ENCODE data around the gene PAQR8.
A peak's percentile ranks its signal among the peaks of the same experiment; 100 is the strongest.

PAQR8 gene, protein sequence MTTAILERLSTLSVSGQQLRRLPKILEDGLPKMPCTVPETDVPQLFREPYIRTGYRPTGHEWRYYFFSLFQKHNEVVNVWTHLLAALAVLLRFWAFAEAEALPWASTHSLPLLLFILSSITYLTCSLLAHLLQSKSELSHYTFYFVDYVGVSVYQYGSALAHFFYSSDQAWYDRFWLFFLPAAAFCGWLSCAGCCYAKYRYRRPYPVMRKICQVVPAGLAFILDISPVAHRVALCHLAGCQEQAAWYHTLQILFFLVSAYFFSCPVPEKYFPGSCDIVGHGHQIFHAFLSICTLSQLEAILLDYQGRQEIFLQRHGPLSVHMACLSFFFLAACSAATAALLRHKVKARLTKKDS

DNA sequence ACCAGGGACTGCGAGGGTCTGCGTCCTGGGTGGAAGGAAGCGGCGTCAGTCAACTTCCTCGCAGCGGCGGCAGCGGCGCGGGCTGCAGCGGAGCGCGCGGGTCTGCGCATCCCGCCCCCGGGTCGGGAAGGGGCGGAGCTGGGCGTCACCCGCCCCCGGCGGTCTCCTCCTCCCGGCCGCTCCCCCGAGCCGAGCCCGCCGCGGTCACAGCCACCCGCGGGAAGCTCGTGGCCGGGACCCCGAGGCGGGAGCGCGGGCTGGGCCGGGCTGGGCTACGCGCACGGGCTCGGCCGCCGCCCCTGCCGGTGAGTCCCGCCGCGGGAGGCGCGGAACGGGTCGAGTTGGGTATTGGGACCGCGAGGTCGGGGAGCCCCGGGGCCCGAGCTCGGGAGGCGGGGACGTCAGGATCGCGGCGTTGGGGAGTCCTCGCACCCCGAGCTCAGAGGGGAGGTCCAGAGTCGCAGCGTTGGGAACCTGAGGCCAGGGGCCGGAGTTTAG is at the start of gene PAQR8:
TSS of gene PAQR8 (plus strand) at position 207 of the 498 bp plus-strand sequence. CDS start 41,063 bp downstream, outside the sequence.
- peak; percentile 46 for DNase-seq (ENCODE audit: low read depth, low spot score)

DNA sequence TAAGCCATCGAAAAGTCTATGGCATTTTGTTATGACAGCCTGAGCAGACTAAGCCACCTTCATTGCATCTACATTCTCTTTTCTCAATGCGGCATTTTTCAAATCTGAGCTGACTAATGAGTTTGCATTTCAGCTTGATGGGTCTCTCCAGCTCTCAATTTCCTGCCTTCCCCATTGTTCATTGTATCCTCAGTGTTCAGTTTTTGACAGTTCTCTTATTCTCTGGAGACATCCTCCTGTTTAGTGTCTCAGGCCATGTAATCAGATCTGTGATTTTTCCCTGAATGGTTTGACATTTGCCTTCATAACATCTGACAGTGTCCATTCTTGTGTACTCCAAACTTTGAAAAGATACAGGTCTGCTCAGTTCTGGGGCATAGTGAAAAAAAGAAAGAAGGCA is 49.5 kb upstream of the PAQR8 start:
- DNase-seq (ENCODE audit: low read depth, low spot score) = no peak

DNA sequence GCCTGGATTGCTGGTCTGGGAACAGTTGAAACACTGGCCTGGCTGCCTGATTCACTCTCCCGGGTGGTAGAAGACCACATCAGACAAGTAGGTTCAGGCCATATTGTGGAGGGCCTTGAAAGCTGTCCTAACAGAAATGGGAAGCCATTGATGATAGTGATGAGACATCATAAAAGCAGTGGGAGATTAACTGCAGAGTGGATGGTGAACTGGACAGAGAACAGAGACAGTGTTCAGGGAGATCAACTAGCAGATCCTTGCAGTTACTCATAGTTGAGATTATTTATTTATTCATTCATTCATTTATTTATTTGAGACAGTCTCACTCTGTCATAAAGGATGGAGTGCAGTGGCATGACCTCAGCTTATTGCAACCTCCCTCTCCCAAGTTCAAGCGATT is 47.2 kb upstream of the PAQR8 start:
- DNase-seq (ENCODE audit: low read depth, low spot score) = no peak

DNA sequence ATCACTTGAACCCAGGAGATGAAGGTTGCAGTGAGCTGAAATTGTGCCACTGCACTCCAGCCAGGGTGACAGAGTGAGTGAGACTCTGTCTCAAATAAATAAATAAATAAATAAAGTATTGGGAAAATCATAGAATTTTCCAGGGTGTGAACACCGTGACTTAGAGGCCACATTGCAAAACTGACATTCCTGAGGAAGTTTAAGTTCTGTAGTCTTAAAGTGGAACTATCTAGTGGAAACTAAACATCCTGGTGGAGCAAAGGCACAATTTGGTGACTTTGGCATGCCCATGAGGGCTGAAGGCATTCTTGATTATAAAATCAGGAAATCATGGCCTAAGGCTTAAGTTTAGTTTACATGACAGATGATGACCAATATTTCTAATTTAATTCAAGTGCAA is 44.7 kb upstream of the PAQR8 start:
- no peak for DNase-seq (ENCODE audit: low read depth, low spot score)

DNA sequence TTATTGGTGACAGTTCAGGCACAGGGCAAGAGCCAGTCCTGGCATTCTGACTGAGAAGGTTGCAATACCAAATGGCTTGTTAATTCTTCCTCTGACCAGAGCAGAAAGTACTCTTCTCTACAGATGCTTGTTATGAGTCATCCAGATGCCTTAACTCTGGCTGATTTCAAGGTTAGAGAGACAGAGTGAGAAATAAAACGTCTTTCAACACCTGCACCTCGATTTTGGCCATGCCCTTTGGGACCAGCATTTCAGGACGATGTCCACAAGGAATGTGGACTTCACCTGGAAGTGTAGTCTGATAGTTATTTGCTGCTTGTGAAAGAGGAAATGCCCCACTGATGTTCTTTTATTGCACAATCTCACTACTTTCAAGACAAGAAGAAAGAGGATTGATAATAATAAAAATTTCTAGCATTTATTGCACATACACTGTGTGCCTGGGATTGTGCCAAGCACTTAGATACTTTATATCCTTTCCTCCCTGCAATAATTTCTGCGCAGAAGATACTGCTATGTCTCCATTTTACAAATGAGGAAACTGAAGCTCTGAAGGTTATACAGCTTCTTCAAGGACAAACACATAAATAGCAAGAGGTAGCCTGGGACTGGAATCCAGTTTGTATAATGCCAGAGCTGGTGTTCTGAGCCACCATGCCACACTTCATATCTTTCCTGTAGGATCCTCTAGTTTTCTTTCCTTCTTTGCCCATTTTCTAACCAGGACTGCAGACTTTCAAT is 43.9 kb upstream of the PAQR8 start:
- DNase-seq (ENCODE audit: low read depth, low spot score) = no peak

DNA sequence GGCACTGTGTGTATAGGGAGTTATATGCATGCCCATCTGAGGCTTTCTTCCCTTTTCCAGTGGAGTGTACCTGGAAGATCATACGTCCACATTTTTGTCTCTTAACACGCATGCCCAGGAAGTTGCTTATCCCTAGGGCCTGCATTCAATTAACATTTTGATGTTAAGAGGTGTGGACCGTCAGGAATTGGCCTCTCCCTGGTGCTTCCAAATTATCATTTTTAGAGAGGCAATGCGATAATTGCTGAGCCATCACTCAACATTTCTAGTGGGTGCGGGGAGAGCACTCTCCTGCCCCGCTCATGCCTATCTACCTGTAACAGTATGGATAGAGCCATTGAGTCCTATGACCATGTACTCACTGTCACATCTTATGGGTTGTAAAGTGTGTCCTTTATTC is 37.8 kb upstream of the PAQR8 start:
- no peak for DNase-seq (ENCODE audit: low read depth, low spot score)

DNA sequence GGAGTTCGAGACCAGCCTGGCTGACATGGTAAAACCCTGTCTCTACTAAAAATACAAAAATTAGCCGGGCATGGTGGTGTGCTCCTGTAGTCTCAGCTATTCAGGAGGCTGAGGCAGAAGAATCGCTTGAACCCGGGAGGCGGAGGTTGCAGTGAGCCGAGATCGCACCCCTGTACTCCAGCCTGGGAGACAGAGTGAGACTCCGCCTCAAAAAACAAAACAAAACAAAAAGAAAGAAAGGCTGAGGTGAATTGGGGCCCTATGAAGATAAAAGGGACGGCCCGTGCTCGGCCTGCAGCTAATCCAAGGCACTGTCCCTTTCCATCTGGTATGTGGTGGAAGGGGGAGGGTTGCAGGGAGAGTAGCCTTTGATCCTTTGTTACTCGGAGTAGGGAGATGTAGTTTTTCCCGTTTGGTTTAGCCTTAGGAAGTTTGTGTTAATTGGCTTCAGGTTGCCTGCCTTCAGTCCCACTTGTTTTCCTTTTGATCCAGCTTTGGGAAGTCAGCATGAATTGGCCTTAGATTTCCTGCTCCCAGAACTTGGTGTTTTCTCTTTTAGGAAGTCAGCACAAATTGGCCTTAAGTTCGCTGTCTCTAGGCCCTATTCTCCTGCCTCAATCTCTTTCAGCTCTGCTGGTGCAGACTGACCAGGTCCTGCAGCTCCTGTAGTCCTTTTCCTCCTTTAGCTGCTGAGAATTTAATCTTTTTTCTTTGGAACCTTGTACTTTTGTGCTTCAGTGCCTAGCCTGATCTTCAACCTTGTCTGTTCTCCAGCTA is 36.1 kb upstream of the PAQR8 start:
- no peak for DNase-seq (ENCODE audit: low read depth, low spot score)

DNA sequence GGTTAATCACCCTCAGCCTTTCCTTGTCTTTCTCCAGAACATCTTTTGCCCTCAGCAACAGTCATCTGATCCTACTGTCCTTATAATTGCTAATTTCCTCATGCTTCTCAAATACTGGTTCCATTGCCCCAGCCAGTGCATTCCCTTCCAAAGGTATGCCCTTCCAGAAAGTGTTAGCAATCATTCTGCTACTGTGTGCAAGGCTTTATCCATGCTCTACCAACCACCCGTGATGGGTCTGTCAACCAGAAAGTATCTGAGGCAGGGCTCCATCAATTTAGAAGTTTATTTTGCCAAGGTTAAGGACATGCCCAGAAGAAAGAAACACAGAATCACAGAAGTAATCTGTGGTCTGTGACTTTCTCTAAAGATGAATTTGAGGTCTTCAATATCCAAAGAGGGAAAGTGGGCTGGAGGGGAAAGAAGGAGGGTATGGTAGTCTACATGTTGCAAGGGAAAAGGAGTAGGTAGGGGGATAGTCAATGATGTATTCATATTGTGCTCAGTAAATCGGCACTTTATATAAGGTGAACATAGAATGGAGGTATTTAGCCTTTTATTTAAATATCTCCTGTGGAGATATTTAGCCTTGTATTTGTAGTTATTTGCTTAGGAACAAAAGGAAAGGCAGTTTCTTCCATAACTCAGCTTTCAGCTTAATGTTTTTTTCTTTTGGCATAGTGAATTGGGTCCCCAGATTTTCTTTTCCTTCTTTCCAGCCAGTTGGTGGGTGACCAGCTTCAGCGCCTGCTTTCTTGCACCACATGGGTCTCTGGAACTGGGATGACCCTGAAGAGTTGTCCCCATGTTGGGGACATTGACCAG is 35.2 kb upstream of the PAQR8 start:
- DNase-seq (ENCODE audit: low read depth, low spot score) = no peak

DNA sequence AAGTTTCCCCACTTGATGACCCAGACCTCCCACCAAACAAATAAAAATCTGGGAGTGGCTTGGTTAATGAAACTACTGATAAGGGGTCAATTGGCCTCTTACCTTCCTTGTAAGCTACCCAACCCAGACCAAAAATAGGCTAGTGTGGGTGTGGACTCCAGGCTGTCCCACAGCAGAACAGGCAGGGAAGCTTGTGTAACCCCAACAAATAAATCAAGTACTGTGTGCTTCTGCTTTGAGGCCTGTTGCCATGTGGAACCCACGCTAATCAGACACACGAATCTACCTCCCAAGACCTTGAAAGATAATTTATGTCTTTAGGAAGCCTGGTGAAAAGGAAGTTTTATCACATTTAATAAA is 33.7 kb upstream of the PAQR8 start:
- no peak for DNase-seq (ENCODE audit: low read depth, low spot score)

DNA sequence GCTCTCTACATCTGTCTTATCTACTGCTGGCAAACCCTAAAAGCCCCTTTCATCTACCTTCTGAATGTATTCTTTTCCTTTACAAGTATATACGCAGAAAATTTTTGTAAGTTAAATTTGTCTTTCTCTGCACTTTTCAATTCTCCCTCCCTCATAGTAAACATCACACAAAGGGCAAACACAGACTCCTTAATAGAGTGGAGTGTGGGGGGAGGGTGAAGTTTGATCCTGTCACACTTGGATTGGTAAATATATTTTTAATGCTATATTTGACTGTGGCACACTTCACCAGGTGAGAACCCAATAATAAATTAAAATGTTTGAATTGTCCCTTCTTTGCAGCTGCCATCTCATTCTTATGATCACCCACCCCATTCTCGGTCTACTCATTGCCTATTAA is 33.2 kb upstream of the PAQR8 start:
- DNase-seq (ENCODE audit: low read depth, low spot score) = no peak

DNA sequence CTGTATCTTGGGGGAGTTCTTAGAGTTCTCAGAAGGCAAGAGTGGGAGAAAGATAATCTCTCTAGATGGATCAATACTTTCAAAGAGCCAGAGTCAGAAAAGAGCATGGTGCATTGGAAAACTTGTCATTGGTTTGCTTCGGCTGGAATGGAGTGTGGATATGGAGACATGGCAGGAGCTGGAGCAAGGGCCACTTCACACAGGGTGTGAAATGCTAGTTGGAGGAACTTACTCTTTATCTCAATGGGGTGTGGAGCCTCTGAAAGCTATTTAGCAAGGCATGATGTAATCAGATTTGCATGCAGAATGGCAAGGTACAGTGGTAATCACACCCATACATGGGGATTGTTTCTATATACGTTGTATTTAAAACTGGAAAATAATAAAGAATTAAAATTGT is 31.5 kb upstream of the PAQR8 start:
- DNase-seq (ENCODE audit: low read depth, low spot score) = no peak

DNA sequence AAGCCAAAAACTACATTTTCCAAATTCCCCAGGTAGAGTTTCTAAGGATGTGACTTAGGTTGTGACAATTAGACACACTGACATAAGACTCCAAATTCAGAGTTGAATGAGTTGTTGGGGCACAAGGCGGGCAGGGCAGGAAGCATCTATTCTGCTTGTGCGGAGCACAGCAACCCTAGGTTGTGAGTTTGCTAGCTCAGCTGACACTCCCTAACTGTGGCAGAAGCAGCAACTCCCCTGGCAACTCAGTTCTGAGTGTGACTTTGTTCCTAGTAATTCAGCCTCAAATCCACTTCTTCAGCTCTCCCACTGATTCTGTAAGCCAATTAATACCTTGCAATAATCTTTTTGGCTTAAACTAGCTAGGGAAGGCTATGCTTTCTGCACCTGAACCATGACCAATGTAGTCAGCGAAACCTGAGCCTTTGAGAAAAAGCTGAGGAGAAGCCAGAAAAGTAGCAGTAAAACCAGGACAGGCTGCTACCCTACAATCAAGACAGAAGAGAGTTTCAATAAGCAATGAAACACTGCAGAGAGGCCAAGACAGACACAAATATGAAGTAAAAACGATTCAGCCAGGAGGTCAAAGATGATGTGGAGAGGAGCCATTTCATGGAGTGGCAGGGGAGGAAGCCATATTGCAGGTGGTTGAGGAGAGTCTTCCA is 30.0 kb upstream of the PAQR8 start:
- no peak for DNase-seq (ENCODE audit: low read depth, low spot score)

DNA sequence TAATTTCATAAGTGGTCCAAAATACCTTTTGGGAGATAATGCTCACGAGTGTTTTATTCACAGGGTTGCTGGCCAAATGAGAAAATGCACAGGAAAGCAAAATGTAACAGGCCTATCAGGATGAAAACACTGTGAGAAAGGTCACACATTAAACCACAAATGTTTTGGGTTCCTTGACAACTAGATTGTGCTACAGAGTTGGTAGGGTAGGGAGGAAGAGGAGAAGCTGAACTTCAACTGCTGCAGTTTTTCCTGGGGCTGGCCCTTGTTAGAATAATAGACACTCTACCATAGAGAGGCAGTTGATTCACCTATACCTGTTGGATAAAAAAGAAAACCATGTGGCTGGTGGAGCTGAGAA is 28.1 kb upstream of the PAQR8 start:
- DNase-seq (ENCODE audit: low read depth, low spot score) = no peak

DNA sequence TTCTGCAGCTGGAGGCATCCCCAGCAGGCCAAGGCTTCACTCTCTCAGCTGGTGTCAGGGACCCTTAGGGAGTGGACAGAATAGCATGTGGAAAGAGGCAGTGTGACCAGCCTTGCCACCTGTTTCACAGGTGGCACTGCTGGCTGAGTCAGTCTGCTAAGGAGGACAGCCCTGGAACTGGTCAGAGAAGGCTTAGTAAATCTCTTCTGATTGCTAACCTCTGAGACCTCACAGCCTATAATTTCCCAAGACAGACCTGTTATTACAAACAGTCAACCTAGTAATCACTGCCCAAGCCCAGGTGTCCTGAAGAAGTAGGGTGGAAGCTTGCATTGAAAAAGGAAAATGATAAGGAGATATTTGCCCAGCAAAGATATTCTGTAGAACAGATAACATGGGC is 26.4 kb upstream of the PAQR8 start:
- DNase-seq (ENCODE audit: low read depth, low spot score) = no peak

DNA sequence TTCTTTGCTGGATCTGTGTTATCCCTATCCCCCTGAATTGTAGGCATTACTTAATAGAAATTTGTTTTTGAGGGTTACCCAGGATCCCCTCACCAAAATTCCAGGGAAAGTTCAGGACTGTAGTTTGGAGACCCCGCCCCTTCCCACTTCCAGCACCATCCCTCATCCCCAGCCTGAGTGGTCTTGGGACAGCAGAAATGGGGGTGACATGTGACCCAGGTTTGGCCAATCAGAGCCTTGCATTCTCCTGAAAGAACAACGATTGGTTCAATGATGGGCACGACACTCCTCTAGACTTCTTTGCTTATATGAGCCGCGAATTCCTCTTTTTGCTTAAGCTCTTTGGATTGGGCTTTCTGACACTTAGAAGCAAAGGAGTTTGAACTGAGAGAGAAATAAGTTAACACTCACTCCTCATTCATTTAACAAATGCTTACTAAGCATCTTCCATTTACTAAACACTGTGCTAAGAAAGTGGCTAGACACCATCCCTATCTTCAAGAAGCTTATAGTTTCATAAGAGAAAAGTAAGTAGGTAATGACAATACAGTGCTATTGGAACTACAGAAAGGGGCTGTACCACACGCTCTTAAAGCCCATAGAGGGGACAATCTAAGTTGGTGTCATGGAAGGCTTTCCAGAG is 24.9 kb upstream of the PAQR8 start:
- DNase-seq (ENCODE audit: low read depth, low spot score) = no peak

DNA sequence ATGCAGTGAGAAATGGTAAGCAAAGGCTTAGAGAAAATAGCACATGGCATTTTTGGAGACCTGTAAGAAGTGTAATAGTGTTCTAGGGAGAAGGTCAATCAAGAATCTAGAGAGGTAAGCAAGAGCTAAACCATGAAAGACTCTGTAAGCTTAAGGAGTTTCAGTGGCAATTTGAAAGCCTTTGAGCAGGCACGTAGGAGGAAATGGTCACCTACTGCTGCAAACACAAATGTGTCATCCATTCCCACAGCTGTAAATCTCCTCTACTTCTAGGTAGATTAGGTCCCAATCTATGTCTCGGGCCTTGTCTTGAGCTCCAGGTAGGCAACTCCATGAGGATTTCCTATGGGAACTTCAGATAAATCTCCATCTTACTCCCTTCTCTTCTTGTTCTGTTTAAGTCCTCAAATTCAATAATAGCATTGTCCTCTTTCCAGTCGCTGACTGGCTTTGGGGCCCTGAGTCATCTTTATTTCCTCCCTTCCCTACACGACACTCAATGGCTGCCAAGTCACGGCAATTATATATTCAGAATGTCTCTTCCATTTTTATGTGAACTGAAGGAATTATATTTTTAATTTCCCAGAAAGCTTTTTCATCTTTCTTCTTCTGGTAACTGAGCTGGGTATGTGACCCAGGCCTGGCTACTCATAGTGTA is 24.2 kb upstream of the PAQR8 start:
- DNase-seq (ENCODE audit: low read depth, low spot score) = no peak

DNA sequence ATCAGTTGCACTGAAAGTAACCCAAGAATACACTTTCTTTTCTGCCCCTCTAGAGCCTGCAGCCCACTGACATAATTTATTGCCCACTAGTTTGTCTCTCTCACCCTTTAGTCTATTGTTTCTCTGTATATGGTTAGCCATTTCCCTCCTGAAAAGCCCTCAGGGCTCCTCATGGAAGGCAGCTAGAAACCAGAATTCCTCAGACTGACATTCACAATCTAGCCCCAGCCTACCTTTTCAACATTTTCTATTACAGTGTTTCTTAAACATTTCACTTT is 21.4 kb upstream of the PAQR8 start:
- no peak for DNase-seq (ENCODE audit: low read depth, low spot score)

DNA sequence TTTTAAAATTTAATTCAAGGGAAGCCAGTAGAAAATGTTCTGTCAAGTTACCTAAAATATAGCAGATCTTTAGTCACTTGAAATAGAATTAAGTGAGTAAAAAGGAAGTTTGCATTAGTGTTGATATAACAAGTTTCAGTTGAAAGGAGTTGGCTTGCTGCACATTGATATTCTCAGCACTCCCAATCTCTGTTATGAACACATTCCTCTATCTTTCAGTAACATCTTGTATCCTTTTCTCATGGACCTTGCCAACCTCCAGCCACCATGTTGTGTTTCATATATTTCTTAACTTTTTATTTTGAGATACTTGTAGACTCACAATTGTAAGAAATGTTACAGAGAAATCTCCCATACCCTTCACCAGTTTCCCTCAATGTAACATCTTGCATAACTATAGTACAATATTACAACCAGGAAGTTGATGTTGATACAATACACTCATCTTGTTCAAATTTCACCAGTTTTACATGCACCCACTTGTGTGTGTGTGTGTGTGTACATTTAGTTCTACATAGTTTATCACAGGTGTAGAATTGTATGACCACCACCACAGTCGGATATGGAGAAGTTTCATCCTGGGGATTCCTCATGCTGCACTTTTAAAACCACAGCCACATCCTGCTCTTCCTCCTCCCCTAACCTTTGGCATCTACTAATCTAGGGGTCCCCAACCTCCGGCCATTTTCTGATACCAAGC is 20.2 kb upstream of the PAQR8 start:
- no peak for DNase-seq (ENCODE audit: low read depth, low spot score)

DNA sequence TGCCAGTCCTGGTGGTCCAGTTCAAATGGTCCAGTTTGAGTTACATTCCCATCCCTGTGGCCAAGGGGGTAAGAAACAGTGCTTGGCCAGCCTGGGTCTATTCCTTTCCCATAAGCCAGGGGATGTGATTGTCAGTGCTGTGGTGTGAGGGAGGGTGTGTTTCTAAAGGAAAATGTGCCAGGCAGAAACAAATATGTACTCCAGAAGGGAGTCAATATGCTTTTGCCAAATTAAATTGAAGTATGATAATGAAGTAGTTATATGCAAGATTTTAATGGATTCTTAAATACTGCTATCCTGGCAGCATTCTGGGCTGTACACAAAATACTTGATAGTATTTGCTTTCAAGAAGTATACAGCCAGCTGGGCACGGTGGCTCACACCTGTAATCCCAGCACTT is 16.6 kb upstream of the PAQR8 start:
- no peak for DNase-seq (ENCODE audit: low read depth, low spot score)

DNA sequence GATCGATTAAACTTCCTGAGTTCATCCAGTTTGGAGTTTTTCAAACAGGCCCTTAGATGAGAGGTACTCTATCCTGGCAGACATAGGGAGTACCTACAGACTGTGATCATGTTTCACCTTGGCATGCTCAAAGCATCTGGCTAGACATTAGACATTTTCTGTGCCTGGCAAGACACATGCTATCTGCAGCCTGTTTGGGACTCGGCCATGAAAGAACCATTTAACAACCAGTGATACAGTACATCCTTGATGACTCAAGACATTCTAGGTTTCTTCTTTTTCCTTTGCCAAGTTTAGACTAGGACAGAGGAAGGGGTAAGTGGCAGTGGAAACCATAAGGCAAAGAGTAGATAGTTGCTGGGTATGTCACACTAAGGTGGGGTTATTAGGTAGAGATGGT is 15.4 kb upstream of the PAQR8 start:
- no peak for DNase-seq (ENCODE audit: low read depth, low spot score)

All from activated CD4-positive, CD25-positive, alpha-beta regulatory T cell treated with anti-CD3 and anti-CD28 coated beads, Interleukin-2, amount 50 U/mL, for 16 hours (primary cell).